CD4-positive, CD25-positive, alpha-beta regulatory T cell (primary cell): ENCODE results near the gene HLA-DOB. TPM values are rescaled to one million over a fixed set of nuclear protein-coding genes. Genes with fewer than 3 reads are reported as not detected.

ENCODE experiments used
- ATAC-seq, 2 donors: fragments of 150-1000 bp; cut with Tn5 transposase; one replicate each; pipeline ENCODE4 v1.10.0; 2021; ENCODE audit warnings: low read depth in 2 of 2, moderate number of reproducible peaks in 2 of 2, moderate library complexity in 1 of 2
- DNase-seq, 3 donors: peaks; one replicate each; pipeline versions ENCODE4 v3.0.0 to v3.0.0-alpha.2; 2012 to 2022; ENCODE audit warnings: mixed read lengths in 1 of 3
- H3K27ac ChIP-seq: one replicate; pipeline ENCODE4 v1.7.0; 2013; ENCODE audit warnings: mild to moderate bottlenecking, low read length; ENCODE audit not compliant: insufficient read depth, poor library complexity, severe bottlenecking
- H3K27me3 ChIP-seq: one replicate; pipeline ENCODE4 v1.7.0; 2013; ENCODE audit warnings: low read length; ENCODE audit not compliant: control insufficient read depth, insufficient read depth
- H3K36me3 ChIP-seq: one replicate; pipeline ENCODE4 v1.7.0; 2013; ENCODE audit warnings: mild to moderate bottlenecking, low read length, moderate library complexity; ENCODE audit not compliant: control insufficient read depth, insufficient read depth
- H3K4me1 ChIP-seq: 2 replicates; pipeline ENCODE4 v1.7.0; 2013; ENCODE audit warnings: mild to moderate bottlenecking, low read length; ENCODE audit not compliant: insufficient read depth, control insufficient read depth, poor library complexity, severe bottlenecking
- H3K4me3 ChIP-seq: one replicate; pipeline ENCODE4 v1.7.0; 2013; ENCODE audit warnings: low read depth, mild to moderate bottlenecking, low read length, moderate library complexity
- H3K9me3 ChIP-seq, 2 experiments: 1 replicate in 1 of 2; 2 replicates in 1 of 2; pipeline ENCODE4 v1.7.0; 2013; ENCODE audit warnings: low read length in 2 of 2, mild to moderate bottlenecking in 1 of 2, moderate library complexity in 1 of 2; ENCODE audit not compliant: control insufficient read depth in 2 of 2
- H3K27ac Mint-ChIP-seq, 3 donors: one replicate each; pipeline ENCODE4 v1.8.0; 2020 to 2022; ENCODE audit warnings: mild to moderate bottlenecking in 3 of 3, mixed read lengths in 3 of 3, moderate library complexity in 2 of 3
- H3K27me3 Mint-ChIP-seq: one replicate; pipeline ENCODE4 v1.8.0; 2022; ENCODE audit warnings: mild to moderate bottlenecking, mixed read lengths
- H3K36me3 Mint-ChIP-seq: one replicate; pipeline ENCODE4 v1.8.0; 2020; ENCODE audit warnings: mixed read lengths
- H3K4me1 Mint-ChIP-seq, 4 donors: one replicate each; pipeline ENCODE4 v1.8.0; 2020 to 2022; ENCODE audit warnings: mixed read lengths in 4 of 4, mild to moderate bottlenecking in 1 of 4
- H3K4me3 Mint-ChIP-seq, 4 donors: one replicate each; pipeline ENCODE4 v1.8.0; 2020 to 2022; ENCODE audit warnings: mild to moderate bottlenecking in 4 of 4, mixed read lengths in 4 of 4, moderate library complexity in 3 of 4
- H3K9me3 Mint-ChIP-seq, 7 donors: one replicate each; pipeline ENCODE4 v1.8.0; 2020 to 2022; ENCODE audit warnings: mixed read lengths in 7 of 7, mild to moderate bottlenecking in 3 of 7, moderate library complexity in 2 of 7
- polyA plus RNA-seq, 4 donors: library from polyadenylated mRNA; unstranded; fragments of 300-500 nt; fragmentation: Illumina TruSeq; gene quantifications; one replicate each; pipeline ENCODE4 v1.2.3, GENCODE V29; 2021
- total RNA-seq: library from RNA; stranded (reverse); gene quantifications from one replicate; pipeline ENCODE4 v1.2.3, GENCODE V29; 2022

HLA-DOB gene
- total and polyA plus RNA-seq, 5 donors from 2014 or later: 0.31 to 6.8 (median 2.7) TPM

- peaks cover 90% of the 10 kb centered on the region for H3K4me1 ChIP-seq
- Mint-ChIP-seq H3K36me3 (peaks cover 78% of the 10 kb centered on the region), H3K27ac (peak overlapping the region; percentile 81 to 100 (median 95)), H3K9me3 (no peaks in the 10 kb centered on the region), H3K4me3 (peak overlapping the region; percentile 96 to 99 (median 98)), H3K27me3 (peaks cover 4% of the 10 kb centered on the region), H3K4me1 (peaks cover 9 to 80% (median 53%) of the 10 kb centered on the region in 4 donors)
- H3K27ac ChIP-seq: peak overlapping the region; percentile 99
- no peak for ATAC-seq
- no peaks in the 10 kb centered on the region for H3K9me3 ChIP-seq
- peak overlapping the region; percentile 94 for H3K4me3 ChIP-seq
- H3K36me3 ChIP-seq: peaks cover 63% of the 10 kb centered on the region
- no peaks in the 10 kb centered on the region for H3K27me3 ChIP-seq
- DNase-seq: no peak
Measured at GRCh38 chr6:32847795-32848194, 31.0 kb upstream of the HLA-DOB start.

- Mint-ChIP-seq H3K27me3 (peaks cover 4% of the 10 kb centered on the region), H3K36me3 (peaks cover 77% of the 10 kb centered on the region), H3K4me1 (peaks cover 13 to 80% (median 59%) of the 10 kb centered on the region in 4 donors), H3K4me3 (peak overlapping the region; percentile 96 to 99 (median 98)), H3K9me3 (no peaks in the 10 kb centered on the region), H3K27ac (peak overlapping the region; percentile 44 to 100 (median 81))
- H3K27ac ChIP-seq: peak overlapping the region; percentile 99
- ATAC-seq (no peak), DNase-seq (no peak)
- no peaks in the 10 kb centered on the region for H3K27me3 ChIP-seq
- H3K36me3 ChIP-seq: peaks cover 69% of the 10 kb centered on the region
- H3K9me3 ChIP-seq: no peaks in the 10 kb centered on the region
- H3K4me3 ChIP-seq: peak overlapping the region; percentile 94
- H3K4me1 ChIP-seq: peaks cover 90% of the 10 kb centered on the region
Measured at GRCh38 chr6:32847004-32847403, 30.2 kb upstream of the HLA-DOB start.

GRCh38 chr6:32845384-32845884, 28.6 kb upstream of the HLA-DOB start:
- H3K27ac Mint-ChIP-seq: peak overlapping the region; percentile 100
- peaks cover 79% of the 10 kb centered on the region for H3K36me3 Mint-ChIP-seq
- Histone ChIP-seq H3K27ac (peak overlapping the region; percentile 99), H3K27me3 (no peaks in the 10 kb centered on the region), H3K9me3 (no peaks in the 10 kb centered on the region), H3K4me1 (peaks cover 90% of the 10 kb centered on the region), H3K4me3 (peak overlapping the region; percentile 94), H3K36me3 (peaks cover 68% of the 10 kb centered on the region)
- H3K9me3 Mint-ChIP-seq: no peaks in the 10 kb centered on the region
- peaks cover 4% of the 10 kb centered on the region for H3K27me3 Mint-ChIP-seq
- H3K4me3 Mint-ChIP-seq: peak overlapping the region; percentile 96 to 99 (median 98)
- peaks cover 14 to 80% (median 62%) of the 10 kb centered on the region in 4 donors for H3K4me1 Mint-ChIP-seq
- DNase-seq: peak; percentile 39 to 66 (median 54)
- peak in 1 of 2 donors; percentile 3 for ATAC-seq

- ATAC-seq: peak; percentile 14 to 16
- peaks cover 14 to 80% (median 63%) of the 10 kb centered on the region in 4 donors for H3K4me1 Mint-ChIP-seq
- H3K27ac ChIP-seq: peak overlapping the region; percentile 99
- peaks cover 79% of the 10 kb centered on the region for H3K36me3 Mint-ChIP-seq
- peaks cover 90% of the 10 kb centered on the region for H3K4me1 ChIP-seq
- H3K4me3 Mint-ChIP-seq: peak overlapping the region; percentile 96 to 99 (median 98)
- peaks cover 4% of the 10 kb centered on the region for H3K27me3 Mint-ChIP-seq
- no peaks in the 10 kb centered on the region for H3K9me3 ChIP-seq
- no peaks in the 10 kb centered on the region for H3K27me3 ChIP-seq
- H3K36me3 ChIP-seq: peaks cover 62% of the 10 kb centered on the region
- H3K4me3 ChIP-seq: peak overlapping the region; percentile 94
- peak overlapping the region; percentile 100 for H3K27ac Mint-ChIP-seq
- DNase-seq: peak in 2 of 3 donors; percentile 69 to 73
- H3K9me3 Mint-ChIP-seq: no peaks in the 10 kb centered on the region
Measured at GRCh38 chr6:32844839-32845383, 28.1 kb upstream of the HLA-DOB start.

GRCh38 chr6:32843979-32844838, 27.4 kb upstream of the HLA-DOB start, which contains the start of gene PSMB8:
Gene PSMB8 (minus strand): TSS chr6:32844047. CDS start chr6:32843996, 51 bp downstream.
- ATAC-seq (peak; percentile 83 to 84), DNase-seq (peak; percentile 98 to 99 (median 98))
- Histone ChIP-seq H3K36me3 (peaks cover 58% of the 10 kb centered on the region), H3K4me1 (peaks cover 90% of the 10 kb centered on the region), H3K27ac (peak within 1 kb of the TSS; percentile 99), H3K9me3 (no peaks in the 10 kb centered on the region), H3K4me3 (peak within 1 kb of the TSS; percentile 94), H3K27me3 (no peaks in the 10 kb centered on the region)
- H3K27ac Mint-ChIP-seq: peak within 1 kb of the TSS; percentile 100
- no peaks in the 10 kb centered on the region for H3K9me3 Mint-ChIP-seq
- peaks cover 75% of the 10 kb centered on the region for H3K36me3 Mint-ChIP-seq
- peaks cover 4% of the 10 kb centered on the region for H3K27me3 Mint-ChIP-seq
- H3K4me1 Mint-ChIP-seq: peaks cover 14 to 82% (median 62%) of the 10 kb centered on the region in 4 donors
- H3K4me3 Mint-ChIP-seq: peak within 1 kb of the TSS; percentile 96 to 99 (median 98)

GRCh38 chr6:32843331-32843978, 26.7 kb upstream of the HLA-DOB start:
- Mint-ChIP-seq H3K27me3 (peaks cover 4% of the 10 kb centered on the region), H3K4me1 (peaks cover 15 to 82% (median 58%) of the 10 kb centered on the region in 4 donors), H3K4me3 (peak overlapping the region; percentile 96 to 99 (median 98)), H3K27ac (peak overlapping the region; percentile 100), H3K36me3 (peaks cover 67% of the 10 kb centered on the region), H3K9me3 (no peaks in the 10 kb centered on the region)
- Histone ChIP-seq H3K4me3 (peak overlapping the region; percentile 94), H3K36me3 (peaks cover 50% of the 10 kb centered on the region), H3K9me3 (no peaks in the 10 kb centered on the region), H3K4me1 (peaks cover 88% of the 10 kb centered on the region), H3K27me3 (no peaks in the 10 kb centered on the region), H3K27ac (peak overlapping the region; percentile 99)
- DNase-seq (peak in 1 of 3 donors; percentile 39), ATAC-seq (no peak)

GRCh38 chr6:32842690-32843089, 25.9 kb upstream of the HLA-DOB start:
- peaks cover 42% of the 10 kb centered on the region for H3K36me3 ChIP-seq
- Mint-ChIP-seq H3K36me3 (peaks cover 60% of the 10 kb centered on the region), H3K27me3 (peaks cover 4% of the 10 kb centered on the region)

More at GRCh38 chr6:32842690-32843089, 25.9 kb upstream of the HLA-DOB start:
- H3K9me3 ChIP-seq: no peaks in the 10 kb centered on the region
- Mint-ChIP-seq H3K27ac (peak overlapping the region; percentile 100), H3K9me3 (no peaks in the 10 kb centered on the region), H3K4me1 (peaks cover 9 to 75% (median 51%) of the 10 kb centered on the region in 4 donors), H3K4me3 (peak overlapping the region; percentile 96 to 99 (median 98))
- ATAC-seq (no peak), DNase-seq (no peak)
- H3K4me1 ChIP-seq: peaks cover 85% of the 10 kb centered on the region
- H3K4me3 ChIP-seq: peak overlapping the region; percentile 94
- peak overlapping the region; percentile 99 for H3K27ac ChIP-seq
- H3K27me3 ChIP-seq: no peaks in the 10 kb centered on the region
